K562 (cell line): ENCODE data around the gene STIL. TPM values are rescaled to one million over a fixed set of nuclear protein-coding genes. Genes with fewer than 3 reads are reported as not detected.
A peak's percentile ranks its signal among the peaks of the same experiment; 100 is the strongest.

Experiments used
- ADNP ChIP-seq: fragments of 200-800 bp; sonication (Bioruptor generic); IDR thresholded peaks from 2 replicates; pipeline ENCODE4 v1.6.1; 2016; ENCODE audit warnings: missing genetic modification characterization, missing compliant biosample characterization
- ELF1 ChIP-seq: fragments of 200-800 bp; sonication (Bioruptor generic); IDR thresholded peaks from 2 replicates; pipeline ENCODE4 v1.6.1; 2016; ENCODE audit warnings: missing genetic modification characterization, missing compliant biosample characterization
- FOS ChIP-seq: IDR thresholded peaks from 3 replicates; pipeline ENCODE4 v1.6.1; 2011; ENCODE audit not compliant: insufficient read length; ENCODE audit errors: extremely low read depth
- HCFC1 ChIP-seq: IDR thresholded peaks from 2 replicates; pipeline ENCODE4 v1.6.1; 2012; ENCODE audit warnings: low read depth, low read length, improper control_type of control experiment
- HNRNPH1 ChIP-seq: fragments of 200-400 bp; formaldehyde crosslinking; optimal IDR thresholded peaks from 2 replicates; pipeline ENCODE3; 2017; ENCODE audit warnings: low read depth, mild to moderate bottlenecking, low read length, moderate library complexity
- MXI1 ChIP-seq: IDR thresholded peaks from 2 replicates; pipeline ENCODE4 v1.6.1; 2011; ENCODE audit warnings: low read depth, mild to moderate bottlenecking, improper control_type of control experiment, low read length
- NCOA1 ChIP-seq: fragments of 450-650 bp; IDR thresholded peaks from 2 replicates; pipeline ENCODE4 v1.6.1; 2016; ENCODE audit warnings: low read depth
- TRIM28 ChIP-seq: fragments of 450-650 bp; IDR thresholded peaks from 2 replicates; pipeline ENCODE4 v1.6.1; 2017
- YBX1 ChIP-seq: fragments of 450-650 bp; IDR thresholded peaks from 2 replicates; pipeline ENCODE4 v1.7.1; 2016; ENCODE audit warnings: mild to moderate bottlenecking
- polyA plus RNA-seq, 8 experiments: library from polyadenylated mRNA; depleted of rRNA in 4 of 8; stranded (reverse) in 5 of 8; unstranded in 3 of 8; fragments of >200 nt; fragmentation: Nextera tagmentation in 2 of 8; fragmentation: Illumina TruSeq in 1 of 8; extraction: Ambion mirVana in 2 of 8; extraction: Trizol in 1 of 8; gene quantifications; 2 replicates each; pipeline versions ENCODE4 v1.2.1 to v1.2.3, GENCODE V29; 2011 to 2014; ENCODE audit warnings: inconsistent platforms in 1 of 8, missing spikeins in 1 of 8
- total RNA-seq, 7 experiments: library from RNA; depleted of rRNA in 6 of 7; stranded (reverse); fragments of >200 nt in 6 of 7; fragmentation: Illumina TruSeq in 2 of 7; extraction: Trizol in 2 of 7; gene quantifications; 2 replicates each; pipeline versions ENCODE4 v1.2.1 to v1.2.3, GENCODE V29; 2011 to 2021; ENCODE audit warnings: low replicate concordance in 1 of 7
- TF ChIP-seq, protein P1 (sequence below), 3 experiments: fragments of 200-800 bp in 1 of 3; fragments of 250-450 bp in 1 of 3; fragments of 450-650 bp in 1 of 3; sonication (Bioruptor Pico) in 1 of 3; sonication (Bioruptor generic) in 1 of 3; formaldehyde crosslinking in 1 of 3; IDR thresholded peaks; 2 replicates each; pipeline versions ENCODE4 v1.6.1 to v1.8.0; 2016 to 2022; ENCODE audit warnings: mild to moderate bottlenecking in 2 of 3, missing genetic modification characterization in 2 of 3, missing compliant biosample characterization in 1 of 3, moderate library complexity in 1 of 3
- TF ChIP-seq, protein P2 (sequence below): sonication (generic); formaldehyde crosslinking; IDR thresholded peaks from 2 replicates; pipeline ENCODE4 v1.4.0; 2020; ENCODE audit warnings: mild to moderate bottlenecking, missing genetic modification reagents
- TF ChIP-seq, protein P3 (sequence below), 2 experiments: IDR thresholded peaks in 1 of 2; conservative IDR thresholded peaks in 1 of 2; 2 replicates each; pipeline ENCODE4 v1.6.1; 2016; ENCODE audit warnings: low read depth in 2 of 2, mild to moderate bottlenecking in 1 of 2, missing compliant biosample characterization in 1 of 2, missing genetic modification characterization in 1 of 2, moderate library complexity in 1 of 2
- TF ChIP-seq, protein P4 (sequence below): fragments of 450-650 bp; IDR thresholded peaks from 2 replicates; pipeline ENCODE4 v1.6.1; 2016
- TF ChIP-seq, protein P5 (sequence below): conservative IDR thresholded peaks from 2 replicates; pipeline ENCODE4 v1.6.1; 2011; ENCODE audit warnings: low read depth, mild to moderate bottlenecking, low read length; ENCODE audit not compliant: control insufficient read depth

The STIL gene
- total and polyA plus RNA-seq, 9 of the 15 experiments (the other 6 are each of a cell fraction or from before 2014, with no cell fraction given), result 10.5 to 77.4 (median 39.6) TPM

DNA sequence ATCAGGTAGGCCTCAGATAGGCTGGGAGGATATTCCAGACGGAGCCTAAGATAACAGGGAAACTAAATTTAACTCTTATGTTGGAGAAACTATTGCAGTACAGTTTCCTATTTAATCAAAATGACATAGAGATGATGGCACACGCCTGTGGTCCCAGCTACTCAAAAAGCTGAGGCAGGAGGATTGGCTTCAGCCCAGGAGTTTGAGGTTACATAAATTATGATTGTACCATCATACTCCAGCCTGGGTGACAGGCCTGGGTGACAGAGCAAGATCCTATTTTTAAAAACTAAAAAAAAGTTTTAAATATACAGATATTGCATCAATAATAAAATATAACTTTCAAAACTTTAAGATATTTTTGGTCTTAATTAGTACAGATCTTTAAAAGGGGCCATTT is 56.7 kb downstream of the STIL start (continued):
- TF ChIP-seq, protein P1, sequence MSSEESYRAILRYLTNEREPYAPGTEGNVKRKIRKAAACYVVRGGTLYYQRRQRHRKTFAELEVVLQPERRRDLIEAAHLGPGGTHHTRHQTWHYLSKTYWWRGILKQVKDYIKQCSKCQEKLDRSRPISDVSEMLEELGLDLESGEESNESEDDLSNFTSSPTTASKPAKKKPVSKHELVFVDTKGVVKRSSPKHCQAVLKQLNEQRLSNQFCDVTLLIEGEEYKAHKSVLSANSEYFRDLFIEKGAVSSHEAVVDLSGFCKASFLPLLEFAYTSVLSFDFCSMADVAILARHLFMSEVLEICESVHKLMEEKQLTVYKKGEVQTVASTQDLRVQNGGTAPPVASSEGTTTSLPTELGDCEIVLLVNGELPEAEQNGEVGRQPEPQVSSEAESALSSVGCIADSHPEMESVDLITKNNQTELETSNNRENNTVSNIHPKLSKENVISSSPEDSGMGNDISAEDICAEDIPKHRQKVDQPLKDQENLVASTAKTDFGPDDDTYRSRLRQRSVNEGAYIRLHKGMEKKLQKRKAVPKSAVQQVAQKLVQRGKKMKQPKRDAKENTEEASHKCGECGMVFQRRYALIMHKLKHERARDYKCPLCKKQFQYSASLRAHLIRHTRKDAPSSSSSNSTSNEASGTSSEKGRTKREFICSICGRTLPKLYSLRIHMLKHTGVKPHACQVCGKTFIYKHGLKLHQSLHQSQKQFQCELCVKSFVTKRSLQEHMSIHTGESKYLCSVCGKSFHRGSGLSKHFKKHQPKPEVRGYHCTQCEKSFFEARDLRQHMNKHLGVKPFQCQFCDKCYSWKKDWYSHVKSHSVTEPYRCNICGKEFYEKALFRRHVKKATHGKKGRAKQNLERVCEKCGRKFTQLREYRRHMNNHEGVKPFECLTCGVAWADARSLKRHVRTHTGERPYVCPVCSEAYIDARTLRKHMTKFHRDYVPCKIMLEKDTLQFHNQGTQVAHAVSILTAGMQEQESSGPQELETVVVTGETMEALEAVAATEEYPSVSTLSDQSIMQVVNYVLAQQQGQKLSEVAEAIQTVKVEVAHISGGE (CRISPR knock-in tag; IDR thresholded peaks at IDR 0.05), result no peak
- TF ChIP-seq NCOA1, result no peak
- TF ChIP-seq, protein P2, sequence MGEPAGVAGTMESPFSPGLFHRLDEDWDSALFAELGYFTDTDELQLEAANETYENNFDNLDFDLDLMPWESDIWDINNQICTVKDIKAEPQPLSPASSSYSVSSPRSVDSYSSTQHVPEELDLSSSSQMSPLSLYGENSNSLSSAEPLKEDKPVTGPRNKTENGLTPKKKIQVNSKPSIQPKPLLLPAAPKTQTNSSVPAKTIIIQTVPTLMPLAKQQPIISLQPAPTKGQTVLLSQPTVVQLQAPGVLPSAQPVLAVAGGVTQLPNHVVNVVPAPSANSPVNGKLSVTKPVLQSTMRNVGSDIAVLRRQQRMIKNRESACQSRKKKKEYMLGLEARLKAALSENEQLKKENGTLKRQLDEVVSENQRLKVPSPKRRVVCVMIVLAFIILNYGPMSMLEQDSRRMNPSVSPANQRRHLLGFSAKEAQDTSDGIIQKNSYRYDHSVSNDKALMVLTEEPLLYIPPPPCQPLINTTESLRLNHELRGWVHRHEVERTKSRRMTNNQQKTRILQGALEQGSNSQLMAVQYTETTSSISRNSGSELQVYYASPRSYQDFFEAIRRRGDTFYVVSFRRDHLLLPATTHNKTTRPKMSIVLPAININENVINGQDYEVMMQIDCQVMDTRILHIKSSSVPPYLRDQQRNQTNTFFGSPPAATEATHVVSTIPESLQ (CRISPR knock-in tag), result 0 out of 2 replicates have a peak, but pooled peaks have one; percentile 13
- no peak for TF ChIP-seq HCFC1
- no peak for TF ChIP-seq ELF1 (tag)
- no peak for TF ChIP-seq FOS
- TF ChIP-seq, protein P3, sequence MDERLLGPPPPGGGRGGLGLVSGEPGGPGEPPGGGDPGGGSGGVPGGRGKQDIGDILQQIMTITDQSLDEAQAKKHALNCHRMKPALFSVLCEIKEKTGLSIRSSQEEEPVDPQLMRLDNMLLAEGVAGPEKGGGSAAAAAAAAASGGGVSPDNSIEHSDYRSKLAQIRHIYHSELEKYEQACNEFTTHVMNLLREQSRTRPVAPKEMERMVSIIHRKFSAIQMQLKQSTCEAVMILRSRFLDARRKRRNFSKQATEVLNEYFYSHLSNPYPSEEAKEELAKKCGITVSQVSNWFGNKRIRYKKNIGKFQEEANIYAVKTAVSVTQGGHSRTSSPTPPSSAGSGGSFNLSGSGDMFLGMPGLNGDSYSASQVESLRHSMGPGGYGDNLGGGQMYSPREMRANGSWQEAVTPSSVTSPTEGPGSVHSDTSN (CRISPR knock-in tag; IDR thresholded peaks at IDR 0.05; ENCODE audit: low read depth), result no peak
- TF ChIP-seq, protein P3 (tag; conservative IDR thresholded peaks at IDR 0.05; ENCODE audit: low read depth), result peak; percentile 66
- TF ChIP-seq ADNP (tag), result no peak
- TF ChIP-seq, protein P4, sequence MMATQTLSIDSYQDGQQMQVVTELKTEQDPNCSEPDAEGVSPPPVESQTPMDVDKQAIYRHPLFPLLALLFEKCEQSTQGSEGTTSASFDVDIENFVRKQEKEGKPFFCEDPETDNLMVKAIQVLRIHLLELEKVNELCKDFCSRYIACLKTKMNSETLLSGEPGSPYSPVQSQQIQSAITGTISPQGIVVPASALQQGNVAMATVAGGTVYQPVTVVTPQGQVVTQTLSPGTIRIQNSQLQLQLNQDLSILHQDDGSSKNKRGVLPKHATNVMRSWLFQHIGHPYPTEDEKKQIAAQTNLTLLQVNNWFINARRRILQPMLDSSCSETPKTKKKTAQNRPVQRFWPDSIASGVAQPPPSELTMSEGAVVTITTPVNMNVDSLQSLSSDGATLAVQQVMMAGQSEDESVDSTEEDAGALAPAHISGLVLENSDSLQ, result peak; percentile 22; the same call in 1 of the 2 replicates
- TF ChIP-seq HNRNPH1, result no peak
- TF ChIP-seq YBX1, result no peak
- no peak for TF ChIP-seq TRIM28
- TF ChIP-seq MXI1, result no peak
- TF ChIP-seq, protein P5, sequence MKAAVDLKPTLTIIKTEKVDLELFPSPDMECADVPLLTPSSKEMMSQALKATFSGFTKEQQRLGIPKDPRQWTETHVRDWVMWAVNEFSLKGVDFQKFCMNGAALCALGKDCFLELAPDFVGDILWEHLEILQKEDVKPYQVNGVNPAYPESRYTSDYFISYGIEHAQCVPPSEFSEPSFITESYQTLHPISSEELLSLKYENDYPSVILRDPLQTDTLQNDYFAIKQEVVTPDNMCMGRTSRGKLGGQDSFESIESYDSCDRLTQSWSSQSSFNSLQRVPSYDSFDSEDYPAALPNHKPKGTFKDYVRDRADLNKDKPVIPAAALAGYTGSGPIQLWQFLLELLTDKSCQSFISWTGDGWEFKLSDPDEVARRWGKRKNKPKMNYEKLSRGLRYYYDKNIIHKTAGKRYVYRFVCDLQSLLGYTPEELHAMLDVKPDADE, result no peak
